HG02759 (cell line): ENCODE results near the gene CLEC3B.
"Not testable (repeated sequence)": the region's sequence is repeated elsewhere in the genome, so short reads cannot be mapped to it uniquely, and the experiment has no call there.

Source experiments
- ATAC-seq: cut with Tn5 transposase; IDR thresholded peaks from one replicate; pipeline ENCODE4 v1.9.1; 2021; ENCODE audit warnings: mild to moderate bottlenecking, moderate library complexity; ENCODE audit not compliant: unreplicated experiment

The CLEC3B gene

DNA sequence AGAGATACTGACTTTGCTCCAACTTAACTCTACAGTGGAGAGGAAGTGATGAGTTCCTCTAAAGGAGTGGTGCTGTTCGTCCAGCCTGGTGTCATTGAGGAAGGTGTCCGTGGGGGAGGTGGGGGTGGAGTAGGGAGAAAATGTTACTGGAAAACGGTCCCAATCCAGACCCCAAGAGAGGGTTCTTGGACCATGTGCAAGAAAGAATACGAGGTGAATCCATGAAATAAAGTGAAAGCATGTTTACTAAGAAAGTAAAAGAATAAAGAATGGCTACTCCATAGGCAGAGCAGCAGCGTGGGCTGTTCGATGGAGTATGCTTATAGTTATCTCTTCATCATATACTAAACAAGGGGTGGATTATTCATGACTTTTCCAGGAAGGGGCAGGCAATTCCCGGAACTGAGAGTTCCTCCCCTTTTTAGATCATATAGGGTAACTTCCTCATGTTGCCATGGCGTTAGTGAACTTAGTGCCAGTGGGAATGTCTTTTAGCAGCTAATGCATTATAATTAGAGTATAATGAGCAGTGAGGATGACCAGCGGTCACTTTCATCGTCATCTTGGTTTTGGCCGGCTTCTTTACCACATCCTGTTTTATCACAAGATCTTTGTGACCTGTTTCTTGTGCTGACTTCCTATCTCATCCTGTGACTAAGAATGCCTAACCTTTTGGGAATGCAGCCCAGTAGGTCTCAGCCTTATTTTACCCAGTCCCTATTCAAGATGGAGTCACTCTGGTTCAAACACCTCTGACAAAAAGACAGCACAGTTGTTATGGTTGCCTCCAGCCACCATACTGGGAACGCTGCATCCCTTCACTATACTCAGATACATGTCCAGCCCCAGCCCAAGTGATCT lies 38.6 kb downstream of the CLEC3B start:
- no peak for ATAC-seq

DNA sequence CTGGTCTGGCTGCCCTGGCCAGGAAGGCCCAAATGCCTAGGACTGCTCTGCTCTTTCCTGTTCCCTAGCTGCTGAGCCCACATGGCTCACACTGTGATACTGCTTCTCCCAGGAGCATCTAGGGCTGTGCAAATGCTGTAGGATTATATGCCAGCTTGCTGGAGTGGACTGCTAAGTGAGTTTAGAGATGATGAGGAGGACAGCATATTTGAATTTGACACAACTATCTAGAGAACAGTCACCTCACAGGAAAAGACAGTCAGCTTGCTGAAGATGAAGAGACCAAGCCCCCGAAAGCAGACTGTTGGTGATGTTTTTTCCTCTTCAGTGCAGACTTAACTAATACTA lies 39.2 kb downstream of the CLEC3B start:
- no peak for ATAC-seq

DNA sequence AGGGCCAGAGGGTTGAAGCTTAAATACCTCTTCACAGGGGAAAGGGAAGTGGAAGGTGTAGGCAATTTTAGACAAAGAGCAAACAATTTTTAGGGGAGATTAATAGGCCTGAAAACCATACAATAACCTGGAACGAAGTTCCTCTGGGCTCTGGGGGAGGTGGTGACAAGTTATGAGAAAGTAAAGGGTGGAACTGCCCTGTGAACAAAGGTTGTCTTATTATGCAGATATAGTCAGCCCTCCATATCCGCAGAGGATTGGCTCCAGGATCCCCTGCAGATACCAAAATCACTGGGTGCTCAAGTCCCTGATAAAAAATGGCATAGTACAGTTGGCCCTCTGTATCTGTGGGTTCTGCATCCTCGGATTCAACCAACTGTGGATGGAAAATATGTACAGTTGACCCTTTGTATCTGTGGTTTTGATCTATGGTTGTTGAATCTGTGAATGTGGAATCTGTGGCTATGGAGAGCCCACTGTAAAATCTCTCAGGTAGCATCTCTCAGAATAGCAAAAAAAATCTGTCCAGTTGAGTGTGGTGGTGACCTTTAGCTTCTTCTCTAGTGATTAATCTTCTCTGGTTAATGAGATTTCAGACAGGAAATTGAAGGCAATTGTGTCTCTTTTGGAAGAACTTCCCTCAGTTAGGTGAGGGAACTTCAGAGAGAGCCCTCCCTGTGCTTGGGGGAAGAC lies 40.2 kb downstream of the CLEC3B start:
- no peak for ATAC-seq

DNA sequence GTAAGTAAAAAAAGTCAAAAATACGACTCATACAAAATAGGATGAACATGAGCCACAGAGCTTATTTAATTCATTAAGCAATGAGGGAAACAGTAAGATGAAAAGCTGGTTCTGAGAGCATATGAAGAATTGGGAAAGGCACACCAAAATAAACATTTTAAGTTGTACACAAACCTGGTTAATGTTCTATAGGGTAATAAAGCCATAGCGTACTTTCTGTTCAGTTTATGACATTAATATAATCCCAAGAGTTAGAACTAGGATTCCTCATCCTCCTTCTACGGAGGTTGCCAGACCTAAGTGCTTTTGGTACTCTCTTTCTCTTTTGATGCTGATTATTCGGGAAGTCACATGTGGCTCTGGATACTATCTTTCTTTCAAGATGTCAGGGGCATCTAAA lies 41.4 kb downstream of the CLEC3B start:
- ATAC-seq: no peak

DNA sequence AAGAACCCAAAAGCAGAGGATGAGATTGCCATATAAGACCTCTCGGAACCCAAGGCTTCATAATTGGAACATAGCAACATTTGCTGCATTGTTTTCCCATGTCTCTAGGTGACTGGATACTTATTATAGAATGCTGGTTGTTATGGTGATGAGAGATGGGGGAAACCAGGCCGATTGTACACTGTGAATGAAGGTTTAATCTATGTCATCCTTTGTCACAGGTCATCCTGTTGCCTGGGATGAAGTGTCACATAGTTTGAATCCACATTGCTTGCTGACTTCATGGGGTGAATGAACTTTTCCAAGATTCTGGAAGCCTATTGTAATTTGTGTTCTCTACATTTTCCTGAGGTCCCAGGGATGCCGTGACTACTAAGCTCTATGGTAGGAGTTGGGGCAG lies 41.8 kb downstream of the CLEC3B start:
- no peak for ATAC-seq

DNA sequence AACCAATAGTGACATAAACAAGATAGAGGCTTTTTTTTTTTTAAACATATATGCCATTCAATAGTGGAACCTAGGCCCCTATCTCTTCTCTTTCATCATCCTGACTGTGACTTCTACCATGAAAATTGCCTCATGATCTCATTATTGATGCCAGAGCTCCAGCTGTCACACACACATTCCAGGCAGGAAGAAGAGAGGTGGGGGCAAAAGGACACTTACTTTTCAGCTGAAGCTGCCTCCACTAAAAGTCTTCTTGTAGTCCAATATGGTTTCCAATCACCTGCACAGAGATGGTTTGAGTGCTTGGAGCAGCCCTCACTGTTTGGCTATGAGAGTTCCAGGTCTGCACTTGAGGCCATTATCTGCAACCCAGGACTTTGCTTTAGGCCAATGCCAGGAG lies 45.0 kb downstream of the CLEC3B start:
- ATAC-seq: no peak

DNA sequence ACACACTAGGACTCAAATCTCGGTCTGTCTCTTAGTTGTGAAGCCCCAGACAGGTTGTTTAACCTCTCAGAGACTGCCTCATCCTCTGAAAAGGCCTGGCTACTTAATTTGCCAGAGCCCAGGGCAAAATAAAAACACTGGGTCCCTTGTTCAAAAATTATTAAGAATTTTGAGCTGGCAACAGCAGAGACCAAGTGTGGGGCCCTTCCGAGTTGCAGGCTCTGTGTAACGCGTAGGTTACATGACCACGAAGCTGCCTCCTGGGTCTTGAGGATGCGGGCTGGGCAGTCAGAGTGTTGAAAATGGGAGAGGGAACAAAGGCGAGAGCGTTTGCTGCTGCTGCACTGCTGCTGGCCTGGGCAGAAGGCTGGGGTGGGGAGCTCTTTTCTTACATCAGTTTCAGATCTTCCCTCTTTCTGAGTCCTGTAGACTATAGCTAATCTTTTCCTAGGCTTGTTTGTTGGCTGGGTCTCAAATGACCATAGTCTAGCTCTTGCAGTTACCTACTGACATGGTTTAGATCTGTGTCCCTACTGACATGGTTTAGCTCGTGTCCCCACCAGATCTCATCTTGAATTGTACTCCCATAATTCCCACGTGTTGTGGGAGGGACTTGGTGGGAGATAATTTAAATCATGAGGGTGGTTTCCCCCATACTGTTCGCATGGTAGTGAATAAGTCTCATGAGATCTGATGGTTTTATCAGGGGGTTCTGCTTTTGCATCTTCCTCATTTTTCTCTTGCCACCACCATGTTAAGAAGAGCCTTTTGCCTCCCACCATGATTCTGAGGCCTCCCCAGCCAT lies 49.9 kb downstream of the CLEC3B start:
- ATAC-seq: no peak

DNA sequence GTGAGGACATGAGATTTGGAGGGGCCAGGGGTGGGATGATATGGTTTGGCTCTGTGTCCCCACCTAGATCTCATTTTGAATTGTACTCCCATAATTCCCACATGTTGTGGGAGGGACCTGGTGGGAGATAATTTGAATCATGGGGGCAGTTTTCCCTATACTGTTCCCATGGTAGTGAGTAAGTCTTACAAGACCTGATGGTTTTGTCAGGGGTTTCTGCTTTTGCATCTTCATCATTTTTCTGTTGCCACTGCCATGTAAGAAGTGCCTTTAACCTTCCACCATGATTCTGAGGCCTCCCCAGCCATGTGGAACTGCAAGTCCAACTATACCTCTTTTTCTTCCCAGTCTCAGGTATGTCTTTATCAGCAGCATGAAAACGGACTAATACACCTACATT lies 52.2 kb downstream of the CLEC3B start:
- ATAC-seq: not testable (repeated sequence)

DNA sequence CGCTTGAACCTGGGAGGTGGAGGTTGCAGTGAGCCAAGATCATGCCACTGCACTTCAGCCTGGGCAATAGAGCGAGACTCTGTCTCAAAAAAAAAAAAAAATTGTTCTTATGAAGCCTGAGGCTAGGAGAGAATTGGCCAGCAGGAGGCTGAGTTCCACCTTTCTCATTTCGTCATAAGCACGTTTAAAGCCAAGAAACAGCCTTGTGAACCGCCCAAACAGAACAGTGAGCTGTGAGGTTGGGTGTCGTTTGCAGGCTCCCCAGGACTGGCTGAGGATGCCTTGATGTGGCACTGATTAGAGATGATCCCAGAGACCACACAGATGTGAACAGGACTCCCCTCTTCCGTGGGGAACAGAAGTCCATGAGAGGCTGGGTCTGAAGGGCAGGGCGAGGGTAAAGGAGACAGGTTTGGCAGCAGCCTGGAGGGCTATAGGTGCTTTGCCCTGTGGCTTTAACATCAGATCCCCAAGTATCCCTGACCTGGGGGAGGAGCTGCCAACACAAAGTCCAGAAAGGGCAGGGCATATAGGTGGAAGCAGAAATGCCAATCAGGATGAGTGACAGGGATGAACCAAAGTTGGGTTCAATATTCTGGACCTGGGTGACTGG lies 52.9 kb downstream of the CLEC3B start:
- ATAC-seq: no peak

DNA sequence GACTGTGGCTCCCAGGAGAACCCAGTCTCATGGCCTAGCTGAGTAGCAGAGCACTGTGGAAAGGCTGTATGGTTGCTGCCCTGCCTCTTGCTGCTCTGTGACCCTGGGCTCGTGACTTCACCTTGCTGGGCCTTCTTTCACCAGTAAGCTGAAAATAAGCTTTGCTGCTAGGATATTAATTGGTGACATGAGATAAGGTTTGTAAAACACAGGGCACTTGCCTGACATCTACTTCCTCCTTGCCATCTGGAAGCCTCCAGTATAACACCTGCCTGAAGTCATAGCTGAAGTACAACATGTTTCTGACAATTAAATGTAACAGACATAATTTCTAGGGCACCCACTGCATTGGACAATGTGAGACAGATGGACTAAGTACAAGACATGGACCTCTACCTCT lies 53.6 kb downstream of the CLEC3B start:
- no peak for ATAC-seq

DNA sequence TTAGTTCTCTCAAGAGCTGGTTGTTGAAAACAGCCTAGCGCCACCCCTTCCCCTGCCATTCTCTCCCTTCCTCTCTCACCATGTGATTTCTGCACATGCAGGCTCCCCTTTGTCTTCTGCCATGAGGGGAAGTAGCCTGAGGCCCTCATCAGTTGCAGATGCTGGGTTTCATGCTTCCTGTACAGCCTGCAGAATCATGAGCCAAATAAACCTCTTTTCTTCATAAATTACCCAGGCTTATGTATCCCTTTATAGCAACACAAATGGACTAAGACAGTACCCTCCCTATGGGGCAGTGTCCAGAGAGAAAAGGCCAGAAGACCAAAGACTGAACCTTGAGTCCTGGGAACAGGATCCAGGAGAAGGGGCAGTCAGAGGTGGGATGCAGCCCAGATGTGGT lies 54.7 kb downstream of the CLEC3B start:
- ATAC-seq: no peak

DNA sequence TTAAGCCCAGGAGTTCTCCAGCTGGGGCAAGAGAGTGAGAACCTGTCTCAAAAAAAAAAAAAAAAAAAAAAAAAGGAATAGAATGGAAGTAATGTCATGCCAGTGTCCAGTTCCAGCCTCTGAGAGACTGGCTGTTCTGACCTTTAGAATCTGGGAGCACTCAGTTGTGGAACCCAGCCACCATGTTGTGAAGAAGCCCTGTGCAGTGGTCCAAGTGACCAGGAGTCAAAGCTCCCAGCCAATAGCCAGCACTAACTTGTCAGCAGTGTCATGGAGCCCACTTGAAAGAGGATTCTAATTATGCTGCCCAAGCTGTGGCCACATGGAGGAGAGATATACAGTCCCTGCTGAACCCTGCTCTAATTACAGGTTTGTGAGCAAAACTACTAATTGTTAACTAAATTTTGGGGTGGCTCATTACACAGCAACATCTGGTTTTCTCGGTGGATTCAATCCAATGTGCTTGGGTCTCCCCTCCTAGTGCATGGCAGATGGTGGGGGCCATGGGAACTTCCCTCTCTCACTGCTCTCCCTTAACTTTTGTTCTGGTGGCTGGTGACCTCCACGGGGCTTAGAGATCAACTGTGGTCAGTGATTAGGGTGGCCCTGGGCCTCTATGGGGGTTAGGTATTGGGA lies 55.5 kb downstream of the CLEC3B start:
- ATAC-seq: no peak

DNA sequence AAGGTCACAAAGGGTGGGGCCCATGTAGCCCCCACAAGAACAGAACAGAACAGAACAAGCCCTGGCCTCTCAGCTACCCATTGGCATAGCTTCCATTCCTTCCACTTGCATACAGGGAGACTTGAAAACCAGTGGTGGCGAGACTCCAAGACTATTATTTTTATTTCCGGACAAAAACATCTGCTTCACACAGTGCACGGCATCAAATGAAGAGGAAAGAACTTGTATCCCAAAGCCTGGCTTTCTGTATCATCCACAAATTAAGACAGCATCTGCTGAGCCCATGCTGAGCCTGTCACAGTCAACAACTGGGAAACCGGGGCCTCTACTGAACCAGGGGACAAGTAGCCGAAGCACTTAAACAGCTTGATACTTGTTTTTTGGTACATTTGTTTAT lies 56.0 kb downstream of the CLEC3B start:
- no peak for ATAC-seq

DNA sequence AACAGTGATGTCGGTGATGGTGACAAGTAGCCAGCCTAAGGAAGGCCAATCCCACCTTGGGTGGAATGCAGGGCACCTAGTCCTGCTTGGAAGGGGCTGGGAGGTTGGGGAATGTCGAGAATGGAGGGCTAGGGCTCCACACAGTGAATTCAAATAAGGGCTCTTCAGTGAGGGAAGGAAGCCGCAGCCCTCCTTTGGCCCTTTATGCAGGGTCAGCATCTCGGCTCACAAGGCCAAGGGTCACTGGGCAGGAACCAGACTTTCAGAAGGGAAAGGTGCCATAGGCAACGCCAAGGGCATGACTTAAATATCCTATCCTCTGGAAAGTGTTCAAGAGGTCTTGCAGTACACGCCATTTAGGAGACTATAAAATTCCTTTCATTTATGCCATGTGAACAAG lies 56.9 kb downstream of the CLEC3B start:
- ATAC-seq: no peak

DNA sequence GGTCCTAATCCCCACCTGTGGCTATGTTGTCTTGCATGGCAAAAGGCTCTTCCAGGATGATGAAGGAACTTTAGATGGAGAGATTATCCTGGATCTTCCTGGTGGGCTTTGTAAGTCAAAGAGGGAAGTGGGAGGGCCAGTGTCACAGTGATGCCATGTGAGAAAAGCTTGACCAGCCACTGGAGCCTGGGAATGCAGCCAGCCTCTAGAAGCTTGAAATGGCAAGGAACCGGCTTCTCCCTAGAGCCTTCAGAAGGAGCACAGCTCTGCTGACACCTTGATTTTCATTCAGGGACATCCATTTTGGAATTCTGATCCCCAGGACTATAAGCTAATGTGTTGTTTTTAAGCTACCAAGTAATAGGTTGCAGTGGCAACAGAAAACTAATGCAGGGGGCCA lies 58.3 kb downstream of the CLEC3B start:
- ATAC-seq: no peak

DNA sequence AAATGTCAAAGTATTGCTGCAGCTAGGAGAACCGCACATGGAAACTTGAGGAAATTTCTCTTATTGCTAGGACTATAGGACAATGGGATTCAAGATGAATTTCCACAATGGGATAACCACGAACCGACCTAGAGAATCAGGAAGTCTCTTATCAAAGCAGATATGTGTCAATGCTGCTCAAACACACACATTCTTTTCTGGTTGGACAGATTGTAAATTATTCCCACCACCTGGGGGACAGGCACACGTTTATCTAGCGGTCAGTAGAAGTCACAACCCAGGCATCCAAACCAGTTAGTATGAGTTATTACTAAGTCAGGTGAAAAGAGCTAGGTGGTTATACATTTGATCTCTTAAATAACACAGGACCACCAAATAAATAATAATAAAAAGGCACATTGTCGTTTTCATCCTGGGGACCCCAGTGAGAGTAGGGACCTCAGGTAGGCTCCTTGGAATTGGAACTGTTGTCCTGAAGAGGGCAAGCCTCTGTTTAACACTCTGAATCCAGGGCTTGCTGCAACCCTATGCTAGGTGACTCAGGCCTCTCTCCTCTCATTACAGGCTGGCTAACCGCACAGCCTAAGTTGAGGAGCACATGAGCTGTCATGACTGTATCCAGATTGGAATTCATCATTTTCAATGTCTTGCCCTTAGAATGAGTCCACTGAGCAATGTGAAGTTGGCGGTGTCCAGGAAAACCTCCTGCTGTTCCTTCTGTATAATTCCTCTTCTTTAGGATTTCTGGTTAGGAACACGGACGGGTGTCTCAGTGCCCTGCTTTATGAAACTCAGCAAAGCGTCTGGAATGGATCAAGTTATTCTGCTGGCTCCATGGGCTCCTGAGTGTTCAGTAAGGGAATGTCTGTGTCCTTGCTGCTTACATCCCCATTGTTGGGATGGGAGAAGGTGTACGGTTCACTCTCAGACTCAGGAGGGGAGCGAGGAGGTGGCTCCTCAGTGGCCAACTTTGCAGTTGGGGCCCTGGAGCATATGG lies 59.0 kb downstream of the CLEC3B start:
- no peak for ATAC-seq
